ENCODE data around the gene PIP4K2A. TPM values are rescaled to one million over a fixed set of nuclear protein-coding genes. Genes with fewer than 3 reads are reported as not detected.

PIP4K2A gene
- total RNA-seq, 2 donors from 2014 or later = 167 to 205 TPM

- Mint-ChIP-seq H3K4me1 (peaks cover 33% of the 10 kb centered on the region), H3K4me3 (peak overlapping the region; percentile 96), H3K36me3 (ENCODE audit: low read depth) (no peaks in the 10 kb centered on the region), H3K27me3 (no peaks in the 10 kb centered on the region), H3K27ac (peak overlapping the region; percentile 37)
- H3K9me3 ChIP-seq (ENCODE audit: control insufficient read depth, low read length, poor library complexity, severe bottlenecking) = no peaks in the 10 kb centered on the region
- DNase-seq (peak in 1 of 3 donors; percentile 22), ATAC-seq (peak; percentile 39)
These were observed 412 bp downstream of the PIP4K2A start for GRCh38 chr10:22713853-22714478.

- Mint-ChIP-seq H3K4me1 (peaks cover 40% of the 10 kb centered on the region), H3K27ac (peak overlapping the region; percentile 37), H3K4me3 (peak overlapping the region; percentile 96), H3K27me3 (no peaks in the 10 kb centered on the region), H3K36me3 (ENCODE audit: low read depth) (peaks cover 2% of the 10 kb centered on the region)
- ATAC-seq = peak; percentile 34
- DNase-seq = peak; percentile 29 to 36 (median 33)
- no peaks in the 10 kb centered on the region for H3K9me3 ChIP-seq (ENCODE audit: control insufficient read depth, low read length, poor library complexity, severe bottlenecking)
These were observed 1.2 kb downstream of the PIP4K2A start for GRCh38 chr10:22712956-22713852.

- H3K27me3 Mint-ChIP-seq = no peaks in the 10 kb centered on the region
- DNase-seq (no peak), ATAC-seq (no peak)
- H3K36me3 Mint-ChIP-seq (ENCODE audit: low read depth) = peaks cover 2% of the 10 kb centered on the region
- no peaks in the 10 kb centered on the region for H3K9me3 ChIP-seq (ENCODE audit: control insufficient read depth, low read length, poor library complexity, severe bottlenecking)
- peaks cover 48% of the 10 kb centered on the region for H3K4me1 Mint-ChIP-seq
- H3K4me3 Mint-ChIP-seq = peak overlapping the region; percentile 96
- H3K27ac Mint-ChIP-seq = peak overlapping the region; percentile 37
These were observed 2.0 kb downstream of the PIP4K2A start for GRCh38 chr10:22712211-22712955.

GRCh38 chr10:22711373-22711772 is 3.0 kb downstream of the PIP4K2A start:
- Mint-ChIP-seq H3K27me3 (no peaks in the 10 kb centered on the region), H3K4me1 (peaks cover 51% of the 10 kb centered on the region), H3K4me3 (peak overlapping the region; percentile 96), H3K36me3 (ENCODE audit: low read depth) (peaks cover 2% of the 10 kb centered on the region), H3K27ac (peak overlapping the region; percentile 37)
- no peaks in the 10 kb centered on the region for H3K9me3 ChIP-seq (ENCODE audit: control insufficient read depth, low read length, poor library complexity, severe bottlenecking)
- ATAC-seq (no peak), DNase-seq (no peak)

- peak overlapping the region; percentile 37 for H3K27ac Mint-ChIP-seq
- no peaks in the 10 kb centered on the region for H3K9me3 ChIP-seq (ENCODE audit: control insufficient read depth, low read length, poor library complexity, severe bottlenecking)
- peaks cover 57% of the 10 kb centered on the region for H3K4me1 Mint-ChIP-seq
- DNase-seq = no peak
- H3K36me3 Mint-ChIP-seq (ENCODE audit: low read depth) = peaks cover 2% of the 10 kb centered on the region
- H3K27me3 Mint-ChIP-seq = no peaks in the 10 kb centered on the region
- peak overlapping the region; percentile 71 for H3K4me3 Mint-ChIP-seq
- no peak for ATAC-seq
These were observed 4.1 kb downstream of the PIP4K2A start for GRCh38 chr10:22710139-22710745.

GRCh38 chr10:22708772-22709171 is 5.6 kb downstream of the PIP4K2A start:
- Mint-ChIP-seq H3K36me3 (ENCODE audit: low read depth) (peaks cover 2% of the 10 kb centered on the region), H3K27me3 (no peaks in the 10 kb centered on the region), H3K27ac (peak overlapping the region; percentile 37), H3K4me1 (peaks cover 70% of the 10 kb centered on the region), H3K4me3 (peak overlapping the region; percentile 52)
- no peaks in the 10 kb centered on the region for H3K9me3 ChIP-seq (ENCODE audit: control insufficient read depth, low read length, poor library complexity, severe bottlenecking)
- DNase-seq = no peak
- ATAC-seq = no peak

GRCh38 chr10:22705527-22705926 is 8.9 kb downstream of the PIP4K2A start:
- no peak for DNase-seq
- Mint-ChIP-seq H3K36me3 (ENCODE audit: low read depth) (peaks cover 9% of the 10 kb centered on the region), H3K27ac (peak overlapping the region; percentile 94), H3K27me3 (no peaks in the 10 kb centered on the region), H3K4me3 (peak overlapping the region; percentile 46), H3K4me1 (peaks cover 86% of the 10 kb centered on the region)
- ATAC-seq = no peak
- H3K9me3 ChIP-seq (ENCODE audit: control insufficient read depth, low read length, poor library complexity, severe bottlenecking) = no peaks in the 10 kb centered on the region

- H3K27me3 Mint-ChIP-seq = no peaks in the 10 kb centered on the region
- H3K27ac Mint-ChIP-seq = peak overlapping the region; percentile 94
- peaks cover 9% of the 10 kb centered on the region for H3K36me3 Mint-ChIP-seq (ENCODE audit: low read depth)
- peaks cover 85% of the 10 kb centered on the region for H3K4me1 Mint-ChIP-seq
- peak overlapping the region; percentile 83 for H3K4me3 Mint-ChIP-seq
- H3K9me3 ChIP-seq (ENCODE audit: control insufficient read depth, low read length, poor library complexity, severe bottlenecking) = no peaks in the 10 kb centered on the region
- DNase-seq (no peak), ATAC-seq (no peak)
These were observed 9.4 kb downstream of the PIP4K2A start for GRCh38 chr10:22704942-22705341.

- no peaks in the 10 kb centered on the region for H3K27me3 Mint-ChIP-seq
- peak overlapping the region; percentile 94 for H3K27ac Mint-ChIP-seq
- DNase-seq (no peak), ATAC-seq (no peak)
- H3K4me3 Mint-ChIP-seq = peak overlapping the region; percentile 83
- H3K9me3 ChIP-seq (ENCODE audit: control insufficient read depth, low read length, poor library complexity, severe bottlenecking) = no peaks in the 10 kb centered on the region
- peaks cover 9% of the 10 kb centered on the region for H3K36me3 Mint-ChIP-seq (ENCODE audit: low read depth)
- peaks cover 86% of the 10 kb centered on the region for H3K4me1 Mint-ChIP-seq
These were observed 9.9 kb downstream of the PIP4K2A start for GRCh38 chr10:22704471-22704911.

GRCh38 chr10:22702348-22702747 is 12.0 kb downstream of the PIP4K2A start:
- ATAC-seq (no peak), DNase-seq (no peak)
- Mint-ChIP-seq H3K4me1 (peaks cover 70% of the 10 kb centered on the region), H3K27me3 (no peaks in the 10 kb centered on the region), H3K4me3 (peak overlapping the region; percentile 49), H3K36me3 (ENCODE audit: low read depth) (peaks cover 7% of the 10 kb centered on the region), H3K27ac (peak overlapping the region; percentile 94)
- H3K9me3 ChIP-seq (ENCODE audit: control insufficient read depth, low read length, poor library complexity, severe bottlenecking) = no peaks in the 10 kb centered on the region

GRCh38 chr10:22701132-22701826 is 13.1 kb downstream of the PIP4K2A start:
- no peaks in the 10 kb centered on the region for H3K9me3 ChIP-seq (ENCODE audit: control insufficient read depth, low read length, poor library complexity, severe bottlenecking)
- H3K36me3 Mint-ChIP-seq (ENCODE audit: low read depth) = peaks cover 7% of the 10 kb centered on the region
- ATAC-seq = peak; percentile 61
- H3K27me3 Mint-ChIP-seq = no peaks in the 10 kb centered on the region
- peak overlapping the region; percentile 82 for H3K4me3 Mint-ChIP-seq
- no peak for DNase-seq
- H3K4me1 Mint-ChIP-seq = peaks cover 70% of the 10 kb centered on the region
- H3K27ac Mint-ChIP-seq = peak overlapping the region; percentile 94

- no peaks in the 10 kb centered on the region for H3K9me3 ChIP-seq (ENCODE audit: control insufficient read depth, low read length, poor library complexity, severe bottlenecking)
- H3K4me1 Mint-ChIP-seq = peaks cover 70% of the 10 kb centered on the region
- peaks cover 7% of the 10 kb centered on the region for H3K36me3 Mint-ChIP-seq (ENCODE audit: low read depth)
- no peak overlapping the region for H3K4me3 Mint-ChIP-seq
- no peak for DNase-seq
- no peaks in the 10 kb centered on the region for H3K27me3 Mint-ChIP-seq
- no peak for ATAC-seq
- peak overlapping the region; percentile 94 for H3K27ac Mint-ChIP-seq
These were observed 13.9 kb downstream of the PIP4K2A start for GRCh38 chr10:22700489-22700888.
